NCI-H226 (cell line): Measurements from ENCODE around the gene RRP15.
A peak's percentile ranks its signal among the peaks of the same experiment; 100 is the strongest.

Experiments used
- DNase-seq: peaks from one replicate; pipeline ENCODE4 v3.0.0-alpha.2; 2015

The RRP15 gene

GRCh38 chr1:218284917-218285635, at the start of gene RRP15:
TSS of gene RRP15 (plus strand) at chr1:218285293. CDS start at chr1:218285317, 24 bp downstream.
- DNase-seq = peak; percentile 60

GRCh38 chr1:218242171-218242570, 42.9 kb upstream of the RRP15 start:
- no peak for DNase-seq

- no peak for DNase-seq
These were observed 37.8 kb upstream of the RRP15 start for GRCh38 chr1:218247339-218247738.

GRCh38 chr1:218249338-218250140, 35.6 kb upstream of the RRP15 start:
- DNase-seq = no peak

GRCh38 chr1:218250492-218250891, 34.6 kb upstream of the RRP15 start:
- DNase-seq = no peak

- no peak for DNase-seq
These were observed 30.7 kb upstream of the RRP15 start for GRCh38 chr1:218254296-218254946.

- no peak for DNase-seq
These were observed 30.0 kb upstream of the RRP15 start for GRCh38 chr1:218255090-218255489.

GRCh38 chr1:218257371-218257770, 27.7 kb upstream of the RRP15 start:
- no peak for DNase-seq

- no peak for DNase-seq
These were observed 27.1 kb upstream of the RRP15 start for GRCh38 chr1:218257971-218258370.

- DNase-seq = no peak
These were observed 25.8 kb upstream of the RRP15 start for GRCh38 chr1:218259339-218259738.

GRCh38 chr1:218259800-218260199, 25.3 kb upstream of the RRP15 start:
- DNase-seq = peak; percentile 1

- DNase-seq = no peak
These were observed 22.8 kb upstream of the RRP15 start for GRCh38 chr1:218262259-218262658.

GRCh38 chr1:218266356-218266755, 18.7 kb upstream of the RRP15 start:
- DNase-seq = no peak

GRCh38 chr1:218272366-218272765, 12.7 kb upstream of the RRP15 start:
- no peak for DNase-seq

GRCh38 chr1:218273762-218274479, 11.2 kb upstream of the RRP15 start:
- DNase-seq = no peak

- DNase-seq = no peak
These were observed 10.6 kb upstream of the RRP15 start for GRCh38 chr1:218274511-218274910.

GRCh38 chr1:218275823-218276222, 9.3 kb upstream of the RRP15 start:
- no peak for DNase-seq

- no peak for DNase-seq
These were observed 3.8 kb upstream of the RRP15 start for GRCh38 chr1:218281285-218281684.

GRCh38 chr1:218284377-218284916, 646 bp upstream of the RRP15 start:
- no peak for DNase-seq

- no peak for DNase-seq
These were observed 7.4 kb downstream of the RRP15 start for GRCh38 chr1:218292515-218292914.

- DNase-seq = no peak
These were observed 9.5 kb downstream of the RRP15 start for GRCh38 chr1:218294546-218294945.

- DNase-seq = no peak
These were observed 11.1 kb downstream of the RRP15 start for GRCh38 chr1:218296162-218296561.

GRCh38 chr1:218297461-218297860, 12.4 kb downstream of the RRP15 start:
- DNase-seq = no peak
